H1 (cell line): Measurements from ENCODE around the gene ARGLU1. TPM values are rescaled to one million over a fixed set of nuclear protein-coding genes. Genes with fewer than 3 reads are reported as not detected.

Experiments
- CTCF ChIA-PET: fragments of 300-600 bp; sonication (Branson Sonifier 250); formaldehyde crosslinking; loops from one replicate; lab custom pipeline; 2021; ENCODE audit not compliant: partially characterized antibody; lab: Charles Lee
- POLR2A ChIA-PET: fragments of 300-600 bp; sonication (Branson Sonifier 250); formaldehyde crosslinking; loops from one replicate; lab custom pipeline; 2021; ENCODE audit warnings: inconsistent platforms; ENCODE audit not compliant: partially characterized antibody; lab: Charles Lee
- DNase-seq, 2 experiments: peaks; one replicate each; pipeline versions ENCODE4 v3.0.0 to v3.0.0-alpha.2; 2010 to 2022; ENCODE audit warnings: low spot score in 2 of 2, low read depth in 1 of 2, mixed read lengths in 1 of 2
- FAIRE-seq: peaks from 2 replicates; lab custom pipeline; 2011; peaks lifted over from hg19 to GRCh38; lab: Jason Lieb, UNC
- H2AFZ ChIP-seq: 2 replicates; pipeline ENCODE4 v1.8.1; 2012; ENCODE audit warnings: low read length, inconsistent platforms
- H2AK5ac ChIP-seq: 2 replicates; pipeline ENCODE4 v1.6.1; 2013; ENCODE audit warnings: low read depth, low read length
- H2BK120ac ChIP-seq: replicated peaks from 2 replicates; pipeline ENCODE3; 2013; ENCODE audit warnings: low read depth, low read length, inconsistent platforms
- H2BK12ac ChIP-seq: 2 replicates; pipeline ENCODE4 v1.6.1; 2013; ENCODE audit warnings: low read depth, low read length
- H2BK15ac ChIP-seq: 2 replicates; pipeline ENCODE4 v1.6.1; 2013; ENCODE audit warnings: low read length
- H2BK20ac ChIP-seq: 2 replicates; pipeline ENCODE4 v1.6.1; 2013; ENCODE audit warnings: low read length
- H2BK5ac ChIP-seq: 2 replicates; pipeline ENCODE4 v1.6.1; 2013; ENCODE audit warnings: low read depth, low read length
- H3K14ac ChIP-seq: 2 replicates; pipeline ENCODE4 v1.6.1; 2013; ENCODE audit warnings: inconsistent platforms; ENCODE audit not compliant: insufficient read length
- H3K18ac ChIP-seq: 2 replicates; pipeline ENCODE4 v1.6.1; 2013; ENCODE audit warnings: low read length; ENCODE audit errors: extremely low read depth
- H3K23ac ChIP-seq: 2 replicates; pipeline ENCODE4 v1.6.1; 2013; ENCODE audit warnings: inconsistent platforms; ENCODE audit not compliant: insufficient read length
- H3K23me2 ChIP-seq: 2 replicates; pipeline ENCODE4 v1.6.1; 2013; ENCODE audit warnings: low read depth, low read length
- H3K27ac ChIP-seq: 2 replicates; pipeline ENCODE4 v1.6.1; 2011; ENCODE audit warnings: low read depth, low read length, inconsistent platforms
- H3K27me3 ChIP-seq, 4 experiments: replicated peaks in 1 of 4; 1 replicate in 1 of 4; 2 replicates in 3 of 4; pipeline versions ENCODE4 v1.6.1 to v1.8.1; 2011 to 2013; ENCODE audit warnings: low read length in 3 of 4, mild to moderate bottlenecking in 3 of 4, inconsistent platforms in 2 of 4, mixed read lengths in 2 of 4, moderate library complexity in 1 of 4; ENCODE audit not compliant: control insufficient read depth in 3 of 4, insufficient read depth in 3 of 4; ENCODE audit errors: extremely low read depth in 1 of 4
- H3K36me3 ChIP-seq, 4 experiments: 2 replicates each; pipeline versions ENCODE4 v1.6.1 to v1.8.1; 2011 to 2013; ENCODE audit warnings: mild to moderate bottlenecking in 4 of 4, low read length in 3 of 4, moderate library complexity in 2 of 4, control low read depth in 1 of 4, inconsistent platforms in 1 of 4; ENCODE audit not compliant: insufficient read depth in 4 of 4, control insufficient read depth in 2 of 4
- H3K4ac ChIP-seq: replicated peaks from 2 replicates; pipeline ENCODE3; 2013; ENCODE audit warnings: low read length, low read depth, mixed read lengths, inconsistent platforms; ENCODE audit not compliant: insufficient read length
- H3K4me1 ChIP-seq, 4 experiments: replicated peaks in 1 of 4; 1 replicate in 1 of 4; 2 replicates in 3 of 4; pipeline versions ENCODE4 v1.6.1 to v1.8.1; 2011 to 2013; ENCODE audit warnings: low read length in 3 of 4, inconsistent platforms in 2 of 4, mixed read lengths in 1 of 4; ENCODE audit not compliant: insufficient read depth in 4 of 4, control insufficient read depth in 3 of 4
- H3K4me2 ChIP-seq, 2 experiments: 2 replicates each; pipeline versions ENCODE4 v1.6.1 to v1.8.1; 2011 to 2013; ENCODE audit warnings: low read depth in 2 of 2, low read length in 2 of 2, control low read depth in 1 of 2, inconsistent platforms in 1 of 2, mild to moderate bottlenecking in 1 of 2; ENCODE audit not compliant: insufficient read depth in 1 of 2
- H3K4me3 ChIP-seq, 4 experiments: fragments of 200-600, 300-600 bp in 1 of 4; sonication (generic), shearing (Covaris generic), sonication (Bioruptor Twin) in 1 of 4; 2 replicates each; pipeline versions ENCODE4 v1.5.1 to v1.8.1; 2011 to 2016; ENCODE audit warnings: low read length in 4 of 4, low read depth in 3 of 4, control low read depth in 2 of 4, inconsistent platforms in 2 of 4, mild to moderate bottlenecking in 2 of 4, mixed read lengths in 1 of 4, moderate library complexity in 1 of 4; ENCODE audit not compliant: insufficient read depth in 2 of 4; ENCODE audit errors: extremely low read depth in 1 of 4
- H3K56ac ChIP-seq: replicated peaks from 2 replicates; pipeline ENCODE3; 2013; ENCODE audit warnings: low read depth, mild to moderate bottlenecking, mixed read lengths, low read length, inconsistent platforms; ENCODE audit not compliant: insufficient read length
- H3K79me1 ChIP-seq: 2 replicates; pipeline ENCODE4 v1.6.1; 2013; ENCODE audit warnings: low read depth, low read length, control low read depth
- H3K79me2 ChIP-seq, 2 experiments: 2 replicates each; pipeline versions ENCODE4 v1.6.1 to v1.8.1; 2012 to 2013; ENCODE audit warnings: low read length in 2 of 2, mild to moderate bottlenecking in 2 of 2, inconsistent platforms in 1 of 2; ENCODE audit not compliant: insufficient read depth in 2 of 2, control insufficient read depth in 1 of 2
- H3K9ac ChIP-seq, 4 experiments: replicated peaks in 1 of 4; 1 replicate in 1 of 4; 2 replicates in 3 of 4; pipeline versions ENCODE4 v1.6.1 to v1.8.1; 2011 to 2013; ENCODE audit warnings: low read depth in 3 of 4, low read length in 3 of 4, control low read depth in 2 of 4, mild to moderate bottlenecking in 2 of 4, moderate library complexity in 2 of 4, inconsistent platforms in 1 of 4; ENCODE audit errors: extremely low read depth in 1 of 4
- H3K9me3 ChIP-seq, 2 experiments: 2 replicates each; pipeline versions ENCODE4 v1.6.1 to v1.8.1; 2012 to 2013; ENCODE audit warnings: mild to moderate bottlenecking in 2 of 2, moderate library complexity in 2 of 2, control low read depth in 1 of 2, inconsistent platforms in 1 of 2, low read depth in 1 of 2, low read length in 1 of 2, mixed read lengths in 1 of 2; ENCODE audit not compliant: insufficient read depth in 2 of 2
- H4K20me1 ChIP-seq, 2 experiments: replicated peaks in 1 of 2; 2 replicates each; pipeline versions ENCODE3 to v1.8.1; 2011 to 2013; ENCODE audit warnings: inconsistent platforms in 2 of 2, low read length in 2 of 2, mild to moderate bottlenecking in 1 of 2; ENCODE audit not compliant: insufficient read depth in 2 of 2, control insufficient read depth in 1 of 2
- H4K5ac ChIP-seq: 2 replicates; pipeline ENCODE4 v1.6.1; 2013; ENCODE audit warnings: low read length, low read depth, mixed read lengths, inconsistent platforms; ENCODE audit not compliant: insufficient read length
- H4K8ac ChIP-seq: 2 replicates; pipeline ENCODE4 v1.8.0; 2013; ENCODE audit warnings: mild to moderate bottlenecking, moderate library complexity, low read length, inconsistent platforms; ENCODE audit not compliant: insufficient read depth; ENCODE audit errors: extremely low read depth
- H4K91ac ChIP-seq: replicated peaks from 2 replicates; pipeline ENCODE3; 2013; ENCODE audit warnings: low read length, mixed read lengths, inconsistent platforms; ENCODE audit not compliant: insufficient read length
- BACH1 ChIP-seq: IDR thresholded peaks from 2 replicates; pipeline ENCODE4 v1.6.1; 2012; ENCODE audit warnings: low read length, improper control_type of control experiment
- MAFK ChIP-seq: IDR thresholded peaks from 2 replicates; pipeline ENCODE4 v1.6.1; 2012; ENCODE audit warnings: low read depth, mild to moderate bottlenecking, improper control_type of control experiment, low read length
- POLR2A ChIP-seq, 2 experiments: IDR thresholded peaks; 1 replicate in 1 of 2; 2 replicates in 1 of 2; pipeline ENCODE4 v1.6.1; 2011; ENCODE audit warnings: low read depth in 2 of 2, low read length in 2 of 2, mild to moderate bottlenecking in 2 of 2; ENCODE audit errors: control extremely low read depth in 1 of 2
- WGBS, 2 experiments: shearing (Covaris generic) in 1 of 2; methylation state at CpG; one replicate each; pipeline versions ENCODE4 v1.1.6 to v1.1.7; 2013 to 2015; ENCODE audit warnings: low lambda C conversion rate in 2 of 2, mixed read lengths in 2 of 2, inconsistent platforms in 1 of 2, low coverage in 1 of 2, missing lambda C conversion rate in 1 of 2; ENCODE audit not compliant: insufficient replicate concordance in 2 of 2, insufficient coverage in 1 of 2, insufficient read length in 1 of 2; ENCODE audit errors: extremely low coverage in 1 of 2, missing lambda C conversion rate in 1 of 2; 5-methylcytosine and 5-hydroxymethylcytosine counted together
- polyA plus RNA-seq, 7 experiments: library from polyadenylated mRNA; depleted of rRNA in 3 of 7; stranded (reverse) in 5 of 7; unstranded in 2 of 7; fragments of >200 nt in 5 of 7; fragments of 200-250 nt in 2 of 7; gene quantifications; 1 replicate in 5 of 7; 2 replicates in 1 of 7; 4 replicates in 1 of 7; pipeline versions ENCODE4 v1.2.1 to v1.2.3, GENCODE V29; 2011 to 2013; ENCODE audit warnings: missing spikeins in 2 of 7, mixed read lengths in 2 of 7
- total RNA-seq: library from RNA; stranded (reverse); fragmentation: NEBNext Ultra II Directional; extraction: Animal tissue kit (Norgen Biotek cat#: 25700); gene quantifications from 2 replicates; pipeline ENCODE4 v1.2.1, GENCODE V29; 2021

The ARGLU1 gene
- total and polyA plus RNA-seq, 2 of the 8 experiments (the other 6 are each of a cell fraction or from before 2014, with no cell fraction given), result 47.8 to 84.9 TPM

- Histone ChIP-seq H4K5ac (no peak overlapping the region), H4K20me1 (no peaks in the 10 kb centered on the region), H3K14ac (no peak overlapping the region), H3K27me3 (peaks cover 0 to 1% (median 0%) of the 10 kb centered on the region in 4 experiments; a peak in 1 of 7 replicates), H2BK20ac (no peak overlapping the region), H3K9ac (no peak overlapping the region), H3K9me3 (no peaks in the 10 kb centered on the region), H3K27ac (no peak overlapping the region), H3K4me3 (no peak overlapping the region), H3K79me2 (peaks cover 0 to 9% of the 10 kb centered on the region in 2 experiments; a peak in 2 of 4 replicates), H3K79me1 (no peaks in the 10 kb centered on the region), H3K4me2 (no peak overlapping the region), H3K36me3 (0 out of 8 replicates have a peak, but pooled peaks cover 0 to 4% (median 0%) of the 10 kb centered on the region in 4 experiments), H3K23ac (no peak overlapping the region), H3K23me2 (no peaks in the 10 kb centered on the region), H3K4me1 (peaks cover 0 to 17% (median 3%) of the 10 kb centered on the region in 4 experiments; a peak in 4 of 7 replicates), H4K91ac (no peak overlapping the region), H4K8ac (no peak overlapping the region), H2BK120ac (no peak overlapping the region), H2BK12ac (no peak overlapping the region), H3K4ac (no peak overlapping the region), H2BK15ac (no peak overlapping the region), H2AK5ac (no peak overlapping the region), H2BK5ac (no peak overlapping the region), H2AFZ (no peak overlapping the region), H3K56ac (no peak overlapping the region), H3K18ac (no peak overlapping the region)
- DNase-seq (no peak), FAIRE-seq (no peak)
- POLR2A ChIA-PET, result no interaction called here
- TF ChIP-seq BACH1, result peak; percentile 42; the same call in 1 of the 2 replicates
- peak; percentile 6; the same call in 1 of the 2 replicates for TF ChIP-seq MAFK
- no peak for TF ChIP-seq POLR2A (IDR thresholded peaks at IDR 0.05; ENCODE audit: control extremely low read depth in 1 of 2, low read depth in 2 of 2, low read length in 2 of 2)
- WGBS, 2 experiments, result 85% methylated on average over 2 of the region's 2 CpGs; no CpG with 5 or more reads in 1 of the 2 experiments
- CTCF ChIA-PET, result interaction anchor here (0.9 to 1.7 kb wide), 4 partner anchors 12 to 645 kb away, joined by 3 to 4 read pairs (median 3); no protein-coding TSS in a partner anchor
Measured at GRCh38 chr13:106499113-106499512, 68.8 kb downstream of the ARGLU1 start.
